HG03060 (cell line): Measurements from ENCODE around the gene PES1.
"Not testable (repeated sequence)": the region's sequence is repeated elsewhere in the genome, so short reads cannot be mapped to it uniquely, and the experiment has no call there.

Experiments
- ATAC-seq: cut with Tn5 transposase; IDR thresholded peaks from one replicate; pipeline ENCODE4 v1.9.1; 2021; ENCODE audit warnings: low read depth, moderate number of reproducible peaks; ENCODE audit not compliant: unreplicated experiment

The PES1 gene

DNA sequence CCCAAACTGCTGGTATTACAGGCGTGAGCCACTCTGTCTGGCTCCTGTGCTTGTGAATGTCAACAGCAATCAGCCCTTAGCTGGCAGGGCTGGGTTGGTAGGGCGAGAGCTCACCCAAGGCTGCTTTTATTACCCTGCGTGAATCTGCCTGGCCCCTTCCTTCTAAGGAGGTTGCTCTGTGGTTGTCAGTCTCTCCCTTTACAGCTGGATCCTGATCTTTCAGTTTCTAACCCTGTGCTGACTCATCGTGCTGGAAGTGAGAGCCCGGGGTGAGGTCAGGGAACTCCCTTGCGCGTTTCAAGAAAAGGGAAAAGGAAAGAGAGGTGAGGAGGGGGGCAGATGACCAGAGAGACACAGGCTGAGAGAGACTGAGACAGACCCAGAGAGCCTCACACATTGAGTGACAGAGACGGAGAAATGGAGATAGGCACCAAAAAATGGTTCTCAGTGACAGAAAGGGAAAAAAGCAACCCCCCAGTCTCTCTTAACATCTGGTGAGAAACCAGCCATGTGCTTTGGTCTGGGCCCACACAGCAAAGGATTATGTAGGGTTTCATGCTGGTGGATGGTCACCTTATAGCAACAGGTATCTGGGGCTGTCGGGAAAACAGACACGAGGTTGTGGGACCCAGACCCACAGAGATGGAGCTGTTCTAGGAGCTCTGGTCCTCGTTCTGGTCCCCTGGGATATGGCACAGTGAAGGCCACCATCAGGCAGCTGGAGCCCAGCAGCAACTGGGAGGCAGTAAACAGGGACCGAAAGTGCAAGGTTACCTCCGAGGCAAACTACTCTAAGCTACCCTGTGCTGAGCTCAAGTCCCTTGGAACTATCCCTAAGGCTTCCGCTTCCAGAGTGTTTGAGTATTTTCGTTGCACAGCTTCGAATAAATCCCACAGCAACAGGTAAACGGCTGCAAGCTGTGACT, 17.8 kb upstream of the PES1 start:
- ATAC-seq = no peak

DNA sequence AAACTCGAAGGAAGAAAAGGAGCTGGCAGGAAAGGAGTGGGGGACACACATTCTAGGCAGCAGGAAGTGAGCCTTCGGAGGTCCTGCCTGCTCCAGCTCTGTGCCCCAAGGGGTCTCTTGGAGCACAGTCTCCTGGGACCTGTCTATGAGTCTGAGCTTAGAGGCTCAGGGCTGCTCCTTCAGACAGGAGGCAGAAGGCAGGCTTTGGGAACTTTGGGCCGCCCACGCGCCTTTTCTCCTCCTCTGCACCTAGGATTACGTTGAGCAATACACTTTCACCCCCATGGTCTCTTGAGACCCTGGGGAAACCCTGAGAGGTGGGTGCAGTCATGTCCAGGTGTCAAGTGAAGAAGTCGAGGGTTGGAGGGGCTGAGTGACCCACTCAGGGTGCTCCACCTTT, 16.2 kb upstream of the PES1 start:
- ATAC-seq = no peak

DNA sequence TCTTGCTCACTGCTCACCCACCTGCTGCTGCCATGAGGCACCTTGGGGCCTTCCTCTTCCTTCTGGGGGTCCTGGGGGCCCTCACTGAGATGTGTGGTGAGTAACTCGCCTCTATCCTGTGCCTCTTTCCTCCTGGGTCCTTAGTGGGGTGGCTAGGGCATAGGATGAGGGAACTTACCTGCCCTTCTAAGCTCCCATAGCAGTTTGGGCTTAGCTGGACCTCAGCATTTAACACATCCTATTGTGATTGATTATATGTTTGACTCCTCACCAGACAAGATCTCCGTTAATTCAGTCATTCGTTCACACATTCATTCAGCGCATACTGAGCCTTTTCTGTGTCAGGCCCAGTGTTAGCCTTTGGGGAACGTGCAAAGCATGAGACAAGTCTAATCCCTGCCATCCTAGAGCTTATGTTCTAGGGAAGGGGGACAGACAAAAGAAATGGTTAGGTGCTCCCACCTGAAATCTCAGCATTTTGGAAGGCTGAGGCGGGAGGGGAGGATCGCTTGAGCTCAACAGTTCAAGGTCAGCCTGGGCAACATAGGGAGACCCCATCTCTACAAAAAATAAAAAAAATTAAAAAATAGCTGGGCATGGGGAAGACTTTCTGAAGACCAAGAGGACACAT, 15.7 kb upstream of the PES1 start:
- no peak for ATAC-seq

GRCh38 chr22:30606455-30607299, 15.0 kb upstream of the PES1 start, which contains the start of gene TCN2:
TSS of gene TCN2 (plus strand) at chr22:30607174. CDS start at chr22:30607332, 158 bp downstream.
- no peak for ATAC-seq

DNA sequence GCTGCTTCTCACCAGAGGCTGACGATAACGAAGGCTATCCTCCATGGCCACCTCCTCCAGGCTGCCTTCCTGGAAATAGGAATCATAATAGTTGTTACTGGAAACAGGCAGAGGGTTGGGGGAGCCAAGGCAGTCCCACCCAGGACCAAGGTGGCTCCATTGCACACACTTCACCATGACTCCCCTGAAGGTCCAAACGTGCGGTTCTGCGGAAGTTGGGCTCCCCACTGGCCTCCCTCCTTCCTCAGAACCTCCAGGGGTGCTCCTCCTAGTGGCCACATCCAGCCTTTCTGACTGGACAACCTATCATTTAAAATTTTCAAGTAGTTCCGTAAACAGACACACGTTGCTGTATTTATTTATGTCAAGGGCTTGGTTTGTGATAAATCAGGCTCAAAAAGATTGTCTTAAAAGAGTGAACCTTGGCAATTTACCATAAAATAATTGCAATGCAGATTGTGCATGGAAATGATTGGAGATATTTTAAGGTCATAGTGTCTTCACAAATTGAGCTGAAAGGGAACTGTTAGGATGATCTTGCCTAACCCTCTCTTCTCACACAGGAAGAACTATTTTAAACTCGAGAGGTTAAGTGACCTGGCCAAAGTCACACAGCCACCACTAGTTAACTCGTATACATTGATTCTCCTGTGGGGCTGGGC, 13.9 kb upstream of the PES1 start:
- no peak for ATAC-seq

- no peak for ATAC-seq
Observed at GRCh38 chr22:30604723-30605122, 13.0 kb upstream of the PES1 start.

- ATAC-seq = no peak
Observed at GRCh38 chr22:30603801-30604200, 12.1 kb upstream of the PES1 start.

DNA sequence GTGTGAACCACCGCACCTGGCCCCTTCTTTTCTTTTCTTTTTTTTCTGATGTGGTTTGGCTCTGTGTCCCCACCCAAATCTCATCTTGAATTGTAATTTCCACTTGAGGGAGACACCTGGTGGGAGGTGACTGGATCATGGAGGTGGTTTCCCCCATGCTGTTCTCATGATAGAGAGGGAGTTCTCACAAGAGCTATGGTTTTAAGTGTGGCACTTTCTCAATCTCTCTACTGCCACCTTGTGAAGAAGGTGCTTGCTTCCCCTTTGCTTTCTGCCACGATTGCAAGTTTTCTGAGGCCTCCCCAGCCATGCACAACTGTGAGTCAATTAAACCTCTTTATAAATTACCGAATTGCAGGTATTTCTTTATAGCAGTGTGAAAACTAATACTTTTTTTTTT, 10.3 kb upstream of the PES1 start:
- ATAC-seq = no peak

- ATAC-seq = no peak
Observed at GRCh38 chr22:30601464-30601863, 9.8 kb upstream of the PES1 start.

- ATAC-seq = no peak
Observed at GRCh38 chr22:30600921-30601320, 9.2 kb upstream of the PES1 start.

GRCh38 chr22:30598986-30599385, 7.3 kb upstream of the PES1 start:
- no peak for ATAC-seq

DNA sequence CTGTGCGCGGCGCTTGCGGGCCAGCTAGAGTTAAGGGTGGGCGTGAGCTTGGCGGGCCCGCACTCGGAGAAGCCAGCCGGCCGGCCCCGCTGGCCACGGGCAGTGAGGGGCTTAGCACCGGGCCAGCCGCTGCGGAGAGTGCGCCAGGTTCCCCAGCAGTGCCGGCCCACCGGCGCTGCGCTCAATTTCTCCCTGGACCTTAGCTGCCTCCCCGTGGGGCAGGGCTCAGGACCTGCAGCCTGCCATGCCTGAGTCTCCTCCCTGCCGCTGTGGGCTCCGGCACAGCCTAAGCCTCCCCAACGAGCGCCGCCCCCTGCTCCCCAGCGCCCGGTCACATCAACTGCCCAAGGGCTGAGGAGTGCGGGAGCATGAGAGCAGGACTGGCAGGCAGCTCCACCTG, 5.2 kb upstream of the PES1 start:
- no peak for ATAC-seq

GRCh38 chr22:30596199-30596598, 4.5 kb upstream of the PES1 start:
- no peak for ATAC-seq

DNA sequence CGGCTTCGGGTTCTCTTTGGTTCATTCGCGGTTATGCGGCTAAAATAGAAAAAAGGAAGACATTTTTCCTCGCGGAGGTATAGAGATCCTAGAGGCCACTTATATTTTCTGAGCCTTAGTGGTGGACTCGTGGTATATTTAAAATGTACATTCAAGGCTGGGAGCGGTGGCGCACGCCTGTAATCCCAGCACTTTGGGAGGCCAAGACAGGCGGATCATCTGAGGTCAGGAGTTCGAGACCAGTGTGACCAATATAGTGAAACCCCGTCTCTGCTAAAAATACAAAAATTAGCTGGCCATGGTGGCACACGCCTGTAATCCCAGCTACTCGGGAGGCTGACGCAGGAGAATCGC, 627 bp upstream of the PES1 start:
- ATAC-seq = not testable (repeated sequence)

DNA sequence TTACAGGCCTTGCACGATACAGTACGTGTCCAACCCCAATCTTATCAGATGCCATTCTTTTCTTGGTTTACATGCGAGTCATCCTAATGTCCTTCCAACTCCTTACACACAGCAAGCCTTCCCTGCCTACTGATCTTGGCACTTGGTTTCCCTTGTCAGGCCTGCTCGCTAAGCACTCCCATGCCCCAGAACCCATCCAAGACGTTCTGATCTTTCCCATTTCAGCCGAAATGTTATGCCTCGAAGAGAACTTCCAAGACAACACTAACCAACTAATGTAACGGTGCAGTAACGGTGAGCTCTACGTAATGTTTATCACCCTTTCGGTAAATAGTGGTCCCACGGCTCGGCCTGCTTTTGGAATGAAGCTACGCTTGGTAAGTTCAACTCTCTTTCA, 521 bp downstream of the PES1 start:
- ATAC-seq = no peak

- ATAC-seq = no peak
Observed at GRCh38 chr22:30586414-30586813, 5.3 kb downstream of the PES1 start.

DNA sequence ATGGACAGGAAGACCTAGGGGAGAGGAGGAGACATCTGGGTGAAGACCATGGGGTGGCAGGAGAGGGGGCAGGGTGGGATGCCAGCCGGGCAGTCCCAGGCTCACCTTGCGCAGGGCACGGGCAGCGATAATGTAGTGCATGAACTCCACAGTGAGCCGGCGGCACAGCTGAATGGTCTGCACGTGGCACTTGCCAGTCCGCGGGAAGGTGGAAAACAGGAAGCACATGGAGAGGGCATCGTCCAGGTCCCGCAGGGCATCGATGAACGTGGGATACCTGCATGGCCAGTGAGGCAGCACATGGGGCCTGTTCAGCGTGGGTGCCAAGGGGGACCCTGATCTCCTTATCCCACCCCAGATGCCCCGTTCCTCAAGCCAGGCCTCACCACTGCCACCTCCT, 7.3 kb downstream of the PES1 start:
- ATAC-seq = no peak

- ATAC-seq = no peak
Observed at GRCh38 chr22:30582788-30583545, 8.7 kb downstream of the PES1 start.

DNA sequence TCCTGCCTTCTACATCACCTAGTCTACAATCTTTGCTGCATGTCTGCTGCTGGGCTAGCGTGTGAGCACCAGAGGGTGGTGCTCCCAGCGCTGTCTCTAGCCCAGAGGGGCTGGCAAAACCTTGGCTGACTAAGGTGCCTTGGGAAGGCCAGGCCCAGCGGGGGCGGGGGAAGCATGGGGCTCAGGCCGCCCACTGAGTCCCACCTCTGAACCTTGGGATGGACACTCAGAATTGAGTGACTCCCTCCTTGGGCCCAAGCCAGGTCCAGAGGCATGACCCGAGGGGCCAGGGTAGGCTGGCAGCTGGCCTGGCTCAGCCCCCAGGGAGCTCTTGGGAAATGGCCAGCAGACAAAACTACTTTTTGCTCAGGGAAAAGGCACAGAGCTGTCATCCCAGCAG, 9.7 kb downstream of the PES1 start:
- ATAC-seq = no peak

DNA sequence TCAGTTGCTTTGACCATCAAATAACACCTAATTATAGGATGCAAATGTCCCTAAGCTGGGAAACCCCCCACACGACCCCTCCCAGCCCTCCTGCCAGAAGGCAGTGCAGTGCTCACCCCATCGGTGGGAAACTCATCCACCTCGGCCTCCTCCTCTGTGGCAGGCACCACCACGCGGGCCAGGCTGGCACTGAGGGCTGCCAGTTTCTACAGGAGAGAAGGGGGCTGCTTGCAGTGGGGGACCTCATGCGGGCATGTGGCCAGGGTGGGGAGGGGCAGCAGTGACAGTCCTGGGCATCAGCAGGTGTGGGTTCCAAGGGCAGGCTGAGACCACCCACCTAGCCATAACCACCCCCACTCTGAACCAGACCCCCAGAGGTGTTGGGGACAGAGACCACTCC, 10.8 kb downstream of the PES1 start:
- no peak for ATAC-seq
